Fibroblast of skin of back (primary cell): ENCODE results near the gene CRYBA4.
"Not testable (repeated sequence)": the region's sequence is repeated elsewhere in the genome, so short reads cannot be mapped to it uniquely, and the experiment has no call there.

Experiments
- DNase-seq: peaks from one replicate; pipeline ENCODE4 v3.0.0-alpha.2; 2013

Gene CRYBA4

GRCh38 chr22:26597026-26597425, 24.7 kb upstream of the CRYBA4 start:
- DNase-seq: no peak

DNA sequence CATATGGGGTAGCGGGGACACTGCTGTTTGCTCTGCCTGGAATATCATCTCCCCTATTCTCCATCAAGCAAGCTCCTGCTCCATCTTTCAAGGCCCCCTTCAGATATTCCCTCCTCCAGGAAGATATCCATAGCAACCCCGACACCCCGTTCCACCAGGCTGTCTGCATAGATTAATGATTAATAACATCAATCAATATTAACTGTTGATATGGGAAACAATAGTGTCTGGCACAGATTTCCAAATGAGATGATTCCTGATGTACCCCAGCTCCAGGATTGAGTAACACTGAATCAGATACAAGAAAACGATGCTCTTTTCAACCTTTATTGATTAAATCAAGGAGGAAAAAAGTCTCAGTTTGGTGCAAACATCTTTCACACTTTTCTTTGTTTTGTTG, 24.3 kb upstream of the CRYBA4 start:
- DNase-seq: no peak

DNA sequence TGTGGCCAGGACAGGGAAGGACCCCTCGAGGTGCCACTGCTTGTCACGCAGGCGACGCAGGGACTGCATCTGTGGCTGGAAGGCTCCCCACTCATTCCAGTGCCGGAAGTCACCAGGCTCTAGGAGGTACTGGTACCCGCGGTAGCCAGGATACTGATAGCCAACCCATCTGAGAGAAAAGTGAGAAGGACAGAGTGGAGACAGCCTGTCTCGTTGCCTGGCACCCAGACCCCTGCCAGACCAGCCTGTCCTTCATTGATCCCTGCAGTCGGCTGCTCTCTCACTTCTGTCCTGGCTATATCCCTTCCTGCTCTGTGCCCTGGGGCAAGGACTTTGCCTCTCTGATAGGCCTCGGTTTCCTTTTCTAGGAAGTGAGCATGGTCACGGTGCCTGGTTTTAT, 22.3 kb upstream of the CRYBA4 start:
- DNase-seq: no peak

DNA sequence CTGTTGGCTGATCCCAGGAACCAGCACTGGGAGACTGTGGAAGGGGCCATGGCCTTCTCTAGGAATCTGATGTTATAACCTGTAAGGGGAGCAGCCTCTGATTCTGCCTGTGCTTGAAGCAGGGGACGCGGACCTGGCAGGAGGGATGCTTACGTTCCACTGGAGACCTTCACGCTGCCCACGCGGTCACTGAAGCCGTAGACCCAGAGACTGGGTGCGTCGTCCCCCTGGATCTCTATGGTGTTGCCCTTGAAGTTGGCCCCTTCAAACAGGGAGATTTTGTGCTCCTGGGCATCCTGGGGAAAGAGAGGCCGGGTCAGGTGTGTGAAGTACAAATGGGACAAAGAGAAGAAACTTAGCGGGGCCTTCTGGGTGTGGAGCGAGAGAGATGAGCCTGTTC, 20.0 kb upstream of the CRYBA4 start:
- DNase-seq: no peak

GRCh38 chr22:26602127-26602526, 19.6 kb upstream of the CRYBA4 start:
- DNase-seq: no peak

DNA sequence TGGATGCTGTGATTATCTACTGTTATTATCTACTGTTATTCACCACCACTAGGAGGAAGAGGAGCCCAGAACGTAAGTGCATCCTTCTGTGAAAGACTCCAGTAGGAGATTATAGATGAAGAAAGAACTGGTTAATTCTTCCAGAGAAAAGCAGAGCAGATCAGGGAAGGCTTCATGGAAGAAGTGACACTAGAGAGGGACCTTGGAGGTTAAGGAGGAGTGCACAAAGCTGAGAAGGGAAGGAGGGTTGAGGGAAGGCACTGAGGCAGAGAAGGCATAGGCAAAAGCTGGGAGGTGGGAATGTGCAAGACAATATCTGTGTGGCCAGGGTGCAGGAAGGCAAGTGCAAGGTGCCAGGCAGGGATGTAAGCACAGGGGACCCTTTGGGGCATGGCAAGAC, 17.4 kb upstream of the CRYBA4 start:
- no peak for DNase-seq

DNA sequence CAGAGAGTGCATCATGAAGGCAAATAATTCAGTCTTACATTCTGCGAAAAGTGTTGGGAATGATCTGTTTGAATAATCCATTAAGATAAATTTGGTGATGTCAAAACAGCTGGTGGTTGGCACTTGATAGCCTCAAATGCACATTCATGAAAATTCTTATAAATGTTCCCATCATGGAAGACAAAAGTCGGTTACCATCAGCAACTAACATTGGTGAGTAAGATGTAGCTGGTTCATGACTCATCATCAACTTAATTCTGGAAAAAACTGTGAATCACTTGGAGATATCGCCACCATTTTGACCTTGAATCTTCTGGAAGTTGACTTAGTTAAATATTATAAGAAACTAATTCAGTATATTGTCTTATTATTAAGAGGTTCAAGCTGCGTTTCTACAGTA, 15.2 kb upstream of the CRYBA4 start:
- DNase-seq: peak; percentile 68

DNA sequence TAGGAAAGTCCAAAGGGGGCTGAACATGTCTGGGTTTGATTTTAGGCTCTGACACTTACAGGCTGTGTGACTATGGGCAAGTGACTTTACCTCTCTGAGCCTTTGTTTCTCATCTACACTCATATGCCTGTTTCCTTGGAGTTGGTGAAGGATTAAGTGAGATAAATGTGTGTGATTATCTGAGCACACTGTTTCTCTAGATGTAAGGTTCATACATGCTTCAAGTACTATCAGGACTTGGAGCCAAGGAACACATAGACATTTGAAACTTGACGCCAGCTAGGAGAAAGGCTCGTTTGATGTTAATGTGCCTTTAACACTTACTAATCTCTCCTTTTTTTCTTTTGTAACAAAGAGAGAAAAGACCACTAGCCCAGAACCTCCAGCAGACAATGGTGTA, 13.6 kb upstream of the CRYBA4 start:
- no peak for DNase-seq

DNA sequence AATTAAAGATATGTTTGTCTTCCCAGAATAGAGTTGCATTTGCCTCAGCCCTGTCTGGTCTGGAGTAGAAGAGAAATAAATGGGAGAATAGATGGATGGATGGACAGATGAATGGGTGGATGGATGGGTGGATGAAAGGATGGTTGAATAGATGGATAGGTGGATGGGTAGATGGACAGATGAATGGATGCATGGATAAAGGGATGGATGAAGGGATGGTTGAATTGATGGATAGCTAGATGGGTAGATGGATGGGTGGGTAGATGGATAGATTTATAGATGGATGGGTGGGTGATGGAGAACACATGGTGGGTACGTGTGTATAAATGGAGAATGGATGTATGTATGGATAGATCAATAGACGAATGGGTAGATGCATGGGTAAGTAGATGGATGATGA, 12.5 kb upstream of the CRYBA4 start:
- DNase-seq: no peak

DNA sequence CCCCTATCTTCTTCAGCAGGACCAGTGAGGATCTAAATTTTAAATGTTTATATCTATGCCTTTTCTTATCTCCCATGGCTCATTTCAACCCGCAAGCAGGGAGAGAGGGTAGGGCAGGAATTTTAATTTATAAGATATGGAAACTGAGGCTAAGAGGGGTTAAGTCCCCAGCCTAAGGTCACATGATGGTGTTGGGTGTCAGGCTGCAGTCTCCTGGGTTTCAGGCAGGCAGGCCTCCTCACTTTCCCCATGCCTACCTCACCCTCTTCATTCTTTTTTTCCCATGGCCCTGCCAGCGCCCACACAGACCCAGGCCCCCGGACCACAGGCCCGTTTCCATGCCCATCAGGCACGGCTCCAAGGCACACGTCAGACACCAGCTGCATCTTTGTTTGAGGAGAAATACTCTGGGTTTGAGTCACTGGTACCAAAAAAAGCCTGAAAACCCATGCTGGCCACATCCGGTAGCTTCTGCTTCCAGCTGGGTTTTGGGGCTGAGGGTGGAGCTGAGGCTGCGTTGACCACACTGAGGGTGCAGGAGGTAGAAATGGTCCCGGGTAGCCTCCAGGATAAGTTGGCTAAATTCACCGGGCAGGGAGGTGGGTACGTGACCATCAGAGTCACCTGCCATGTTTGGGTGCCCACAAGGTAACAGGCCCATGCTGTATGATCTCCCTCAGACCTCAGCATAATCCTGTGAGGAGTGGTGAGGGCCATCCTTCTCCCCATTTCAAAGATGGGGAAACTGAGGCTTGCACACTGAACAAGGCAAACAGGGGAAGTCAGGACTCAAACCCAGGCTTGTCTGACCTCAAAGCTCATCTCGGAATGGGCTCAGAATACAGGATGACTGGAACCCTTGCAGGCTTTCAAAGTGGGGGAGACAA, 11.4 kb upstream of the CRYBA4 start:
- DNase-seq: peak; percentile 94

DNA sequence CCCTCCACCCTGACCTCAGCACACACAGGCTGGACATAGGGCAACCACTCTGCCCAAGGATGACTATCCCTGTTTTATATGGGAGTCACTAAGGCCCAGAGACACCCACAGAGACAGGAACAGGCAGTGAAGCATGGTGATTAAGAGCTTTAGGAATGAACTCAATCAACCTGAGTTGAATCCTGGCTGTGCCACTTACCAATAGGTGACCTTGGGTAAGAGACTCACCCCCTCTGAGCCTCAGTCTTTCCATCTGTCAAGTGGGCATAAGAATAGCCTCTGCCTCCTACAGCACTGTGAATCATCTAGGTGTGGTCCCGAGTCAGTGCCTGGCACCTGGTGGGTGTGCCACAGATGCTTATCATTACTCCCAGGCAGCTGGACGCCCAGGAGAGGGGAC, 10.8 kb upstream of the CRYBA4 start:
- DNase-seq: peak; percentile 31

- no peak for DNase-seq
Observed at GRCh38 chr22:26612652-26613051, 9.1 kb upstream of the CRYBA4 start.

DNA sequence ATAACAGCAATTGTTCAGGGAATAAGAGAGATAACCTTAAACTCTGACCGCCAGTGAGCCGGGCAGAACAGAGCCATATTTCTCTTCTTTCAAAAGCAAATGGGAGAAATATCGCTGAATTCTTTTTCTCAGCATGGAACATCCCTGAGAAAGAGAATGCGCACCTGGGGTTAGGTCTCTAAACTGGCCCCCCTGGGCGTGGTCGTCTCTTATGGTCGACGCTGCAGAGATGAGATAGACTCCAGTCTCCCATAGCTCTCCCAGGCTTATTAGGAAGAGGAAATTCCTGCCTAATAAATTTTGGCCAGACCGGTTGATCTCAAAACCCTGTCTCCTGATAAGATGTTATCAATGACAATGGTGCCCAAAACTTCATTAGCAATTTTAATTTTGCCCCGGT, 8.0 kb upstream of the CRYBA4 start:
- not testable (repeated sequence) for DNase-seq

DNA sequence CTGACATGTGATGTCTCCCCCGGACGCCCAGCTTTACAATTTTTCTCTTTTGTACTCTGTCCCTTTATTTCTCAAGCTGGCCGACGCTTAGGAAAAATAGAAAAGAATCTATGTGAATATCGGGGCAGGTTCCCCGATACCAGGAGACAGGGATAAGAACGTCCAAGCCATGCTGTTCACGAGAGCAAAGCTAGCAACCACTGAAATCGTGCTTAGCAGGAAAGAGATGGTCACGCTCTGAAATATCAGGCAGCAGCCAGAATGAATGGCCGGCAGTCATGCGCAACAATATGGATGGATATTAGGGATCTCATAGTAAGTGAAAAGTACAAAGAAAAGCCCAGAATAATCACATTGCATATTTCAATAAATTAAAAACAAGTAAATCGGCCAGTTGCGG, 7.4 kb upstream of the CRYBA4 start:
- DNase-seq: no peak

DNA sequence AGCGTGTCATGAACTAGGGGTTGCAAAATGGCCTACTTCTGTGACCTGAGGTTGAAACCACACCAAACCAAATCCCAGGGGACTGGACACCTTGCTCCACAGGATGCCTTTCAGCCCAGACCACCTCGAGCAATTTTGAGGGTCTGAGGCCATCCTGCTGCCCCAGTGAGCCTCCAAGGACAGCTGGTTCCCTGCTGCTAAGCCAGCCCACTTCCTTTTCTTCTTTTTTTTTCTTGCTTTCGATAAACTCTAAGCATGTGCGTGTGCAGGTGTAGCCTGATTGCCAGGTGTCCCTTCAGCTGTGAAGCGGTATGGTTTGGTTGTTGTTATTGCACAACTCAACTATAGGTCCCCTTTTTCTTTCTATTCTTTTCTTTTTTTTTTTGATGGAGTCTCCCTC, 6.6 kb upstream of the CRYBA4 start:
- no peak for DNase-seq

GRCh38 chr22:26615830-26616435, 5.8 kb upstream of the CRYBA4 start:
- no peak for DNase-seq

GRCh38 chr22:26616650-26617049, 5.1 kb upstream of the CRYBA4 start:
- DNase-seq: no peak

- no peak for DNase-seq
Observed at GRCh38 chr22:26617271-26618199, 4.2 kb upstream of the CRYBA4 start, which contains the start of gene CRYBB1. CRYBB1 (minus strand) TSS chr22:26618027; CDS start chr22:26616319, 1,708 bp downstream.

DNA sequence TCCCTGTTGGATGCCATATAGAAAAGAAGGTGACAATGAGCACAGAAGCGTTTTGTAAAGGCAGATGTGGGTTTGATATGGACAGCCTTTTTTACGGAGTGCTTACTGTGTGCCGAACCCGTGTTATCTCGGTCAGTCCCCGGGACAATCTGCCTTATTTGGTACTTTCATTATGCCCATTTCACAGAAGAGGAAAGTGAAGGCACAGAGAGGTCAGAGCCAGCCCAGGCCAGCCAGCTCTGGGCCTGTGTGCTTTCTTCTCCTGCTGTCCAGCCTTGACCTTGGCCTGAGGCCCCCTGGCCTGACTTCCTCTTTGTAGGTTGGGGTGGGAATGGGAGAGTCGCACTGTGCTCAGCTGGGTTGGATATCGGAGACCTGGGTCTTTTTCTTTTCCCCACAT, 3.3 kb upstream of the CRYBA4 start:
- no peak for DNase-seq

- no peak for DNase-seq
Observed at GRCh38 chr22:26619510-26619909, 2.3 kb upstream of the CRYBA4 start.

- no peak for DNase-seq
Observed at GRCh38 chr22:26620197-26620596, 1.6 kb upstream of the CRYBA4 start.

- DNase-seq: no peak
Observed at GRCh38 chr22:26623984-26624383, 2.2 kb downstream of the CRYBA4 start.

DNA sequence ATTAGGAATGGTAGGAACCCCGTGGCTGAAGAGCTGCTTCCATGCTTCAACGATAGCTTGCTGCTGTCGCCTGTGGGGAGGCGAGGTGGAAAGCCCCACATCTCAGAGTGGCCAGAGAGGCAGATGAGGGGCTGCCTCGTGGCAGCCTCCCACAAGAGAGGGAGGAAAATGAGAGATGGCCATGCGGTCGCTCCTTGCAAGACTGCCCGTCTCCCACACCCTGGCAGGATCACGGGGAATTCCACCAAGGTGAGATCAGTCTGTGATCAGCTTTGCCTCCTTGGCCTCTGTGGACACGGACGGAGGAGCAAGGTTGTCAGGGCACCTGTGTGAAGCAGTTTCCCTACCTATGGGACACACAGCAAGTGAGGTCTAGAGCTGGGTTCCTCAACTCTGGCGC, 3.0 kb downstream of the CRYBA4 start:
- DNase-seq: no peak
